Measurements from ENCODE around the gene ASF1A. TPM values are rescaled to one million over a fixed set of nuclear protein-coding genes. Genes with fewer than 3 reads are reported as not detected.

ASF1A gene
- total and polyA plus RNA-seq, 2 experiments from 2014 or later, result 25.4 to 72.2 TPM

DNA sequence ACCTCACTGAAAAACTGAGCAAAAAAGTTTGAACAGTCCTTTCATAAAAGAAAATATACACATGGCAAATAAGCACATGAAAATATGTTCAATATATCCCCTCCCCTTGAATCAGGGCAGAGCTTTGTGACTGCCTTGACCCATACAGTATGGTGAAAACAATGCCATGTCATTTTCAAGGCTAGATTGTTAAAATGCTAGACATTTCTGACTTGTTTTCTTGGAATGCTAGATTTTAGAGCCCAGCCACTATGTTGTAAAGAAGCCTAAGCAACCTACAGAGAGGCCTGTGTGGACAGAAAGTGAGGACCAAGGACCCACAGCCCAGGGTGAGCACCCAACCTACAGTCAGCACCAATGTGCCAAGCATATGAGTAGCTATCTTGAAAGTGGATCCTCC, 17.1 kb upstream of the ASF1A start (continued):
- TF ChIP-seq REST (IDR thresholded peaks at IDR 0.05; ENCODE audit: unreplicated experiment) (no peak), JUNB (IDR thresholded peaks at IDR 0.05; ENCODE audit: unreplicated experiment) (no peak), STAT1 (IDR thresholded peaks at IDR 0.05; ENCODE audit: unreplicated experiment) (no peak), POLR2AphosphoS5 (IDR thresholded peaks at IDR 0.05; ENCODE audit: low read depth) (no peak), NANOG (IDR thresholded peaks at IDR 0.05; ENCODE audit: borderline replicate concordance) (no peak)

- no peak overlapping the region for H2AFZ ChIP-seq
- no peaks in the 10 kb centered on the region for H3K36me3 ChIP-seq (ENCODE audit: insufficient read depth)
- peaks cover 15% of the 10 kb centered on the region for H3K79me2 ChIP-seq (replicated peaks; ENCODE audit: insufficient read depth)
- no peak overlapping the region for H3K27ac ChIP-seq (ENCODE audit: low read depth)
- Mint-ChIP-seq H3K27ac (no peak overlapping the region), H3K36me3 (ENCODE audit: low read depth) (no peaks in the 10 kb centered on the region), H3K4me1 (peaks cover 25% of the 10 kb centered on the region), H3K27me3 (ENCODE audit: insufficient read depth, low read depth, poor library complexity) (peaks cover 6% of the 10 kb centered on the region), H3K9me3 (no peaks in the 10 kb centered on the region), H3K4me3 (no peak overlapping the region)
- H3K4me3 ChIP-seq, result no peak overlapping the region
- ATAC-seq (no peak), DNase-seq (ENCODE audit: low spot score) (no peak)
- H3K4me2 ChIP-seq, result no peak overlapping the region
- peaks cover 8% of the 10 kb centered on the region for H3K4me1 ChIP-seq (ENCODE audit: insufficient read depth)
- H3F3A ChIP-seq (replicated peaks; ENCODE audit: low read depth), result no peaks in the 10 kb centered on the region
- no peaks in the 10 kb centered on the region for H3K27me3 ChIP-seq (ENCODE audit: insufficient read depth)
- no peaks in the 10 kb centered on the region; the same call in 1 of the 2 replicates for H3K9me2 ChIP-seq (ENCODE audit: insufficient read depth)
- H4K20me1 ChIP-seq (replicated peaks; ENCODE audit: insufficient read depth), result no peaks in the 10 kb centered on the region
- TF ChIP-seq STAT1 (IDR thresholded peaks at IDR 0.05; ENCODE audit: unreplicated experiment) (no peak), JUNB (IDR thresholded peaks at IDR 0.05; ENCODE audit: unreplicated experiment) (no peak), CTCF (conservative IDR thresholded peaks at IDR 0.05; ENCODE audit: low read depth in 2 of 2) (no peak), EZH2 (IDR thresholded peaks at IDR 0.05; ENCODE audit: low read depth, unreplicated experiment) (no peak), NANOG (IDR thresholded peaks at IDR 0.05; ENCODE audit: borderline replicate concordance) (no peak), EZH2phosphoT487 (IDR thresholded peaks at IDR 0.05; ENCODE audit: unreplicated experiment) (no peak), POLR2AphosphoS5 (IDR thresholded peaks at IDR 0.05; ENCODE audit: low read depth) (no peak), ZNF114 (CRISPR knock-in tag; IDR thresholded peaks at IDR 0.05) (no peak), ZNF462 (CRISPR knock-in tag; IDR thresholded peaks at IDR 0.05) (no peak), CREB1 (CRISPR knock-in tag; IDR thresholded peaks at IDR 0.05; ENCODE audit: low read depth) (no peak)
- TF ChIP-seq, protein P1, sequence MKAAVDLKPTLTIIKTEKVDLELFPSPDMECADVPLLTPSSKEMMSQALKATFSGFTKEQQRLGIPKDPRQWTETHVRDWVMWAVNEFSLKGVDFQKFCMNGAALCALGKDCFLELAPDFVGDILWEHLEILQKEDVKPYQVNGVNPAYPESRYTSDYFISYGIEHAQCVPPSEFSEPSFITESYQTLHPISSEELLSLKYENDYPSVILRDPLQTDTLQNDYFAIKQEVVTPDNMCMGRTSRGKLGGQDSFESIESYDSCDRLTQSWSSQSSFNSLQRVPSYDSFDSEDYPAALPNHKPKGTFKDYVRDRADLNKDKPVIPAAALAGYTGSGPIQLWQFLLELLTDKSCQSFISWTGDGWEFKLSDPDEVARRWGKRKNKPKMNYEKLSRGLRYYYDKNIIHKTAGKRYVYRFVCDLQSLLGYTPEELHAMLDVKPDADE (IDR thresholded peaks at IDR 0.05), result no peak
These were observed 16.1 kb upstream of the ASF1A start for GRCh38 chr6:118877806-118878205.
